HG03439 (cell line): ENCODE measurements around the gene SLC25A11.

Source experiments
- ATAC-seq: cut with Tn5 transposase; IDR thresholded peaks from one replicate; pipeline ENCODE4 v1.9.1; 2021; ENCODE audit warnings: mild to moderate bottlenecking, moderate library complexity; ENCODE audit not compliant: unreplicated experiment

Gene SLC25A11

GRCh38 chr17:4896332-4897197 is 43.3 kb downstream of the SLC25A11 start:
- ATAC-seq: no peak

- no peak for ATAC-seq
Measured at GRCh38 chr17:4895657-4896331, 44.1 kb downstream of the SLC25A11 start.

GRCh38 chr17:4895121-4895520 is 44.7 kb downstream of the SLC25A11 start:
- no peak for ATAC-seq

- ATAC-seq: no peak
Measured at GRCh38 chr17:4893721-4894560, 45.9 kb downstream of the SLC25A11 start.

GRCh38 chr17:4893272-4893671 is 46.6 kb downstream of the SLC25A11 start:
- no peak for ATAC-seq

GRCh38 chr17:4892499-4893221 is 47.2 kb downstream of the SLC25A11 start:
- ATAC-seq: no peak

GRCh38 chr17:4891411-4892410 is 48.1 kb downstream of the SLC25A11 start:
- no peak for ATAC-seq

GRCh38 chr17:4887581-4887980 is 52.3 kb downstream of the SLC25A11 start:
- no peak for ATAC-seq
